IPS DF 4.7 (cell line): ENCODE data around the gene SNX13.
"Not testable (repeated sequence)": the region's sequence is repeated elsewhere in the genome, so short reads cannot be mapped to it uniquely, and the experiment has no call there.

Experiments
- DNase-seq: peaks from one replicate; pipeline ENCODE4 v3.0.0-alpha.2; 2013; ENCODE audit warnings: low spot score; ENCODE audit errors: extremely low read depth

SNX13 gene

DNA sequence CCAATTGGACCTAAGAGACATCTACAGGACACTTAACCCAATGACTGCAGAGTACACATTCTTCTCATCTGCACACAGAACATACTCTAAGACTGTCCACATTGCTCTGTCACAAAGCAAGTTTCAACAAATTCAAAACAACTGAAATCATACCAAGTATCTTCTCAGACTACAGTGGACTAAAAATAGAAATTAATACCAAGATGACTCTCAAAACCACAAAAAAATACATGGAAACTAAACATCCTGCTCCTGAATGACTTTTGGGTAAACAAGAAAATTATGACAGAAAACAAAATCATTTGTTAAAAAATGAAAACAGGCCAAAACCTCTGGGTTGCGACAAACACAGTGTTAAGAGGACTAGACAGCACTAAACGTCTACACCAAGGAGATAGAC lies 24.5 kb downstream of the SNX13 start:
- no peak for DNase-seq

GRCh38 chr7:17915168-17915567 lies 25.1 kb downstream of the SNX13 start:
- DNase-seq = no peak

DNA sequence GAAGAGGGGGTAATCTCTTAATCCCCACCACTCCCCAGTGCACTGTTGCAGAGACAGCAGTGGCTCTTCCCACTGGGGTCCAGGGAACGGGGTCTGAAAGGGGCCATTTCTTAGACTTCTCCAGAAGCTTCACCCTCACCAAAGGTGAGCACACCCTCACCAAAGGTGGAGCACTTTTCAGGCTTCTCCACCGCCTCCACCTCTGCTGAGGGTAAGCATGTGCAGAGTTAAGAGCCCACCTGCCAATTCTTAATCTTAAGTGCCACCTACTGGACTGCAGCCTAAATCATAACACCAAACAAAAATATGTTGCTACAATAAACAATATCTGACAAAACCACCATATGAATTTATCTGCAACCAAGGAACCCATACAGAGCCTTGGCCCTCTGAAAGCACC lies 27.0 kb downstream of the SNX13 start:
- no peak for DNase-seq

- no peak for DNase-seq
These were observed 27.6 kb downstream of the SNX13 start for GRCh38 chr7:17912536-17913235.

GRCh38 chr7:17912050-17912449 lies 28.2 kb downstream of the SNX13 start:
- DNase-seq = no peak

GRCh38 chr7:17910377-17910776 lies 29.9 kb downstream of the SNX13 start:
- no peak for DNase-seq

DNA sequence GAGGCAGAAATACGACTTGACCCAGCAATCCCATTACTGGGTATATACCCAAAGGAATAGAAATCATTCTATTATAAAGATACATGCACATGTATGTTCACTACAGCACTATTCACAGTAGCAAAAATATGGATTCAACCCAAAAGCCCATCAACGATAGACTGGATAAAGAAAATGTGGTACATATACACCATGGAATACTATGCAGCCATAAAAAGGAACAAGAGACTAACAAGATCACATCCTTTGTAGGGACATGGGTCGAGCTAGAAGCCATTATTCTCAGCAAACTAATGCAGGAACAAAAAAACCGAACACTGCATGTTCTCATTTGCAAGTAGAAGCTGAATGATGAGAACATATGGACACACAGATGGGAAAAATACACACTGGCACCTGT lies 31.0 kb downstream of the SNX13 start:
- DNase-seq = not testable (repeated sequence)

DNA sequence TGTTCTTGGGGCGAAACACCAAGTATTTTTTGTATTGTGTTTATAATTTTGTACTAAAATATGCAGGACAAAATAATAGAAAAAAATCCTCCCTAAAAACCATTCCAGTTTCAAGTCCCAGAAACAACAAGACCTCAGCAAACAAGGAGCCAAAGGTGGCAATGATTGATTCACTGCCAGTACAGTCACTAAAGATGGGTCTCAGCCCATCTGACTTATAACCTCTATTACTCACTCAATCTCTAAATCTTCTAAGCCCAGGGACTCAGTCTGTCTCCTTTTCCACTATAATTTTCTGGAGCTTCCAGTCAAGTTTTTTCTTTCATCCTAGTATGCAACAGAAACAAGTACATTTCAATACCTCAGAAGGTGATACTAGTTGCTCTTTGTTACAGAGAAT lies 33.3 kb downstream of the SNX13 start:
- DNase-seq = no peak

DNA sequence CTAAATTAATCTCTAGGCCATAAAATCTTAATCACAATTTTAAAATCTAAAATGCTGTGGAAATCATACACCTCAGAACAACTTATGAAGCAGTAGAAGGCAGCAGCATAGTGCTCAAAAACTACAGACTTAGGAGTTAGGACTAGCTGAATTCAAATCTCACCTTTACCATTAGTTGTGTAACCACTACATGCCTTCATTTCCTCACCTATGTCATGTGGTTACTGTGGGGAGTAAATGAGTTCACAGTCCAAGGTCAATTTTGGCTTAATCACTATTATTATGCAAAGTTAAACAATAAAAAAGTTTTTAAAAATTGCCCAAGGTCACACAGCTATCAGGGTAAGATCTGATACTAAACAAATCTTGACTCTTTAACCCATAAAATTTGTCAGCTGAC lies 37.0 kb downstream of the SNX13 start:
- DNase-seq = no peak

DNA sequence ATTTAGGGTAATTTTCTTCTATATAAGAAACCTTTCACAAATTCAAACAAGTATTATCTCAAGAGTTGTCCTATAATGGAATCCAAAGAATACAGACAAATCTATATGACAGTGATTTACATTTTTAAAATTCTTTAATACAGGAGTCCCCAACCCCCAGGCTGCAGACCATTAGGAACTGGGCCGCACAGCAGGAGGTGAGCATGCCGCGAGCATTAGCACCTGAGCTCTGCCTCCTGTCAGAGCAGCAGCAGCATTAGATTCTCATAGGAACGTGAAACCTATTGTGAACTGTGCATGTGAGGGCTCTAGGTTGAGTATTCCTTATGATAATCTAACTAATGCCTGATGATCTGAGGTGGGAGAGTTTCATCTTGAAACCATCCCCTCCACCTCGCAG lies 37.7 kb downstream of the SNX13 start:
- no peak for DNase-seq

- DNase-seq = no peak
These were observed 39.8 kb downstream of the SNX13 start for GRCh38 chr7:17900464-17900863.

GRCh38 chr7:17898111-17898510 lies 42.2 kb downstream of the SNX13 start:
- DNase-seq = no peak

DNA sequence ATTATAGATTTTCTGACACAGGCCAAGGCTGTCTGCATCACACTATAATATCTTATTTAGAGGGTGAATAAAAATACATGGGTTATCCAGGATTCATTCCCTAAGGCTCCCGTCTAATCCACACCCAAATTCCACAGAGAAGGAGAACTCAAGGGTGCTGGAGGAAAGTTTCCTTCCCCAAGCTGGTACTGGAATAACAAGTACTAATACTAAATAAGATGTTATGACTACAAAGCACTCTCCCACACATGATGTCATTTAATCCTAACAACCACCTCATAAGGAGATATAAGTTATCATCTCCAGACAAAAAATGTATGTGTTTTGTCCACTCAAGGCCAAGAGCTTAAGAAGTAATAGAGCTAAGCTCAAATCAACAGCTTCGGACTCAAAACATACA lies 53.0 kb downstream of the SNX13 start:
- no peak for DNase-seq

GRCh38 chr7:17882685-17883084 lies 57.6 kb downstream of the SNX13 start:
- no peak for DNase-seq

DNA sequence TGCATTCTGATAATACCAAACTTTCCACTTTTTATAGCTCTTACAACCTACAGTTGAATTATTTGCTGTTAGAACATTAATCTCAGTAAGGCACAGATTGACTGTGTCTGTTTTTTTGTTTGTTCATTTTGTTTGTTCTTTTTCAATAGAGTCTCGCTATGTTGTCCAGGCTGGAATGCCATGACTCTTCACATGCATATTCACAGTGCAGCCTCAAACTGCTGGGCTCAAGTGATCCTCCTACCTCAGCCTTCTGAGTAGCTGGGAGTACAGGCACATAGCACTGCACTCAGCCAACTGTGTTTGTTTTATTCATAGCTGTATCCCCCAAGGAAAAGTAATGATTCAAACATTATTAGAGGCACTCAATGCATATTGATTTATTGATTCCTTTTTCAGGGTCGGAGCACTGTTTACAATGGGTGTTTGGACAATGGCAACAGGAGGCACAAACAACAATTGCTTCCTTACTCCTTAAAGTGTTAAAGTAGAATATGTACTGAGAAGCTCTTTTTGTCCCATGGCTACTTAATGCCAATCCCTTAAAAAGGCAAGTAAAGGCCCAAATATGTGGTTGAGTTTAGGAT lies 61.1 kb downstream of the SNX13 start:
- DNase-seq = no peak

DNA sequence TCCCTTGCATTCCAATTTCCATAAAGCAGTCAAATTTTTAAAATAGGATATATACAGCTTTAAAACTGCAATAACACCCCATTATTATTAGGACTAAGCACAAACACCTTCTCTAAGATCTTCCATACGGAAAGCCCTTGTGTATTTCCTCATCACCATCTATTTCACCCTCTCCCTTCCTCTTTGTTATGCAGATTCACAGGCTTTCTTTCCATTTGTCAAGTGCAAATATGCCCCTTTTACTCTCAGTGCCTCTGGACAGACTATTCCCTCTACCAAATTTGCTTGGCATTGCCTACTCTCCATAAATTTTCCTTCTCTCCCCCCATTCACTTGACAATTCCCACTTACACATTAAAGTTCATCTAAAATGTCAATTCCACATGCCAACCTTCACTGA lies 61.7 kb downstream of the SNX13 start:
- no peak for DNase-seq

GRCh38 chr7:17871815-17872533 lies 68.3 kb downstream of the SNX13 start:
- DNase-seq = no peak

GRCh38 chr7:17870406-17870805 lies 69.9 kb downstream of the SNX13 start:
- DNase-seq = no peak

- no peak for DNase-seq
These were observed 76.5 kb downstream of the SNX13 start for GRCh38 chr7:17863809-17864143.

DNA sequence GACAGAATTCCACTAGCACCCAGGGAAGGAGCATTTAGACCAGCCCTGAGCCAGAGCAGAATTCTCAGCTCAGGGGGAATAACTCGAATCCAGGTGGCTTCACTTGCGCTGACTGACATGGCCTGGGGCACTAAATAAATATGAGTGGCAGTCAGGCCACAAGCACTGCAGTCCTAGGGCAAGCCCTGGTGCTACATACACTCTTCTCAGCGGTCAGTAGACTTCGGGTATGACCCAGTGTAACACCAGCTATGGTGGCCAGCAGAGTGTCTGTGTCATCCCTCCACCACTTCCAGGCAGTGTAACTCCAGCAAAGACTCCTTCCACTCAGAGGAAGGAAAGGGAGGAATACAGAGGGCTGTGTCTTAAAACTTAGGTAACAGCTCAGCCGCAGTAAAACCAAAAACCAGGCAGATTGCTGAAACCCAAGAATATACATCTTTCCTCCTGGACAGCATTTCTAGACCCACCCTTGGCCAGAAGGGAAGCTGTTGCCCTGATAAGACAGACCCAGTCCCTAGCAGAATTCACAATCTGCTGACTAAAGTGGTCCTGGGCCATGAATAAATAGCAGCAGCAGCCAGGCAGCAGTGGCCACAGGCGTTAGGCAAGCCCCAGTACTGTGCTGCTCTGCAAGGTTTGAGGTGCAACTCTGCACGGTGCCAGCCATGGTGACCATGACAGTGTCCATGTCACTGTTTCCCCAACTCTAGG lies 77.0 kb downstream of the SNX13 start:
- no peak for DNase-seq

GRCh38 chr7:17856251-17856650 lies 84.0 kb downstream of the SNX13 start:
- no peak for DNase-seq

GRCh38 chr7:17855202-17855601 lies 85.1 kb downstream of the SNX13 start:
- DNase-seq = no peak
